Measurements from ENCODE around the gene VPS25.
A peak's percentile ranks its signal among the peaks of the same experiment; 100 is the strongest.
"Not testable (repeated sequence)": the region's sequence is repeated elsewhere in the genome, so short reads cannot be mapped to it uniquely, and the experiment has no call there.

Gene VPS25
- 18.0 to 38.1 (median 30.6) reads per million in 4 experiments for total RNA-seq

- peak; percentile 58 for DNase-seq
These were observed at the start of gene VPS25 for GRCh38 chr17:42773290-42774035. TSS of gene VPS25 (plus strand) at chr17:42773449. CDS start at chr17:42773476, 27 bp downstream.

- no peak for DNase-seq
These were observed 49.6 kb upstream of the VPS25 start for GRCh38 chr17:42723636-42724035.

GRCh38 chr17:42725143-42725542, 48.1 kb upstream of the VPS25 start:
- no peak for DNase-seq

GRCh38 chr17:42740699-42741098, 32.5 kb upstream of the VPS25 start:
- no peak for DNase-seq

- not testable (repeated sequence) for DNase-seq
These were observed 30.3 kb upstream of the VPS25 start for GRCh38 chr17:42742916-42743315.

- DNase-seq, result no peak
These were observed 29.5 kb upstream of the VPS25 start for GRCh38 chr17:42743595-42744282.

- DNase-seq, result peak; percentile 71
These were observed 28.9 kb upstream of the VPS25 start for GRCh38 chr17:42744283-42744805.

GRCh38 chr17:42744806-42745617, 28.2 kb upstream of the VPS25 start, which contains the start of gene EZH1:
TSS of gene EZH1 (minus strand) at chr17:42745040. CDS start at chr17:42728941, 16,099 bp downstream.
- peak; percentile 91 for DNase-seq

GRCh38 chr17:42748202-42748907, 24.9 kb upstream of the VPS25 start:
- DNase-seq, result no peak

GRCh38 chr17:42748908-42749798, 24.1 kb upstream of the VPS25 start:
- DNase-seq, result no peak

GRCh38 chr17:42750739-42751344, 22.4 kb upstream of the VPS25 start:
- no peak for DNase-seq

GRCh38 chr17:42751628-42752027, 21.6 kb upstream of the VPS25 start:
- DNase-seq, result no peak

- no peak for DNase-seq
These were observed 18.5 kb upstream of the VPS25 start for GRCh38 chr17:42754782-42755181.

GRCh38 chr17:42759982-42760651, 13.1 kb upstream of the VPS25 start:
- DNase-seq, result no peak

GRCh38 chr17:42760652-42761581, 12.3 kb upstream of the VPS25 start, which contains the start of gene RAMP2:
TSS of gene RAMP2 (plus strand) at chr17:42761227. CDS start at chr17:42761262, 35 bp downstream.
- DNase-seq, result no peak

GRCh38 chr17:42761638-42762037, 11.6 kb upstream of the VPS25 start:
- no peak for DNase-seq

- DNase-seq, result no peak
These were observed 7.1 kb upstream of the VPS25 start for GRCh38 chr17:42766124-42766523.

GRCh38 chr17:42767512-42767911, 5.7 kb upstream of the VPS25 start:
- no peak for DNase-seq

GRCh38 chr17:42768006-42768405, 5.2 kb upstream of the VPS25 start:
- not testable (repeated sequence) for DNase-seq
